Cardiac muscle cell (in vitro differentiated cells and primary cell): ENCODE measurements around the gene SUPV3L1. TPM values are rescaled to one million over a fixed set of nuclear protein-coding genes. Genes with fewer than 3 reads are reported as not detected.

Experiments used
- DNase-seq, 2 donors: peaks; one replicate each; pipeline versions ENCODE4 v3.0.0 to v3.0.0-alpha.2; 2010 to 2017; ENCODE audit warnings: low read depth in 1 of 2, low spot score in 1 of 2
- H3K27ac ChIP-seq: fragments of 200-600 bp; sonication (generic); 2 replicates; pipeline ENCODE4 v1.5.1; 2016
- H3K27me3 ChIP-seq: fragments of 200-600 bp; sonication (generic); 2 replicates; pipeline ENCODE4 v1.6.0; 2016; ENCODE audit warnings: control low read depth
- H3K36me3 ChIP-seq: fragments of 200-600 bp; sonication (generic); 2 replicates; pipeline ENCODE4 v1.5.1; 2016; ENCODE audit warnings: control low read depth
- H3K4me1 ChIP-seq: fragments of 200-600 bp; sonication (generic); 2 replicates; pipeline ENCODE4 v1.8.1; 2017; ENCODE audit warnings: low read depth, mild to moderate bottlenecking, mixed run types
- H3K4me3 ChIP-seq: fragments of 200-600 bp; sonication (generic); 2 replicates; pipeline ENCODE4 v1.5.1; 2016; ENCODE audit warnings: mild to moderate bottlenecking
- H3K9me3 ChIP-seq: fragments of 200-600 bp; sonication (generic); 2 replicates; pipeline ENCODE4 v1.5.1; 2017; ENCODE audit warnings: low read depth, mild to moderate bottlenecking, control low read depth
- polyA plus RNA-seq: library from polyadenylated mRNA; unstranded; fragments of >200 nt; fragmentation: Nextera tagmentation; extraction: Ambion mirVana; gene quantifications from 2 replicates; pipeline ENCODE4 v1.2.1, GENCODE V29; 2016
- total RNA-seq: library from RNA; depleted of rRNA; stranded (reverse); fragments of >200 nt; gene quantifications from 2 replicates; pipeline ENCODE4 v1.2.3, GENCODE V29; 2016
- TF ChIP-seq, protein P1 (sequence below): IDR thresholded peaks from 2 replicates; pipeline ENCODE4 v1.5.1; 2012; ENCODE audit warnings: low read depth, mild to moderate bottlenecking, low read length

SUPV3L1 gene
- total and polyA plus RNA-seq, 2 experiments from 2014 or later: 31.9 to 40.8 TPM

DNA sequence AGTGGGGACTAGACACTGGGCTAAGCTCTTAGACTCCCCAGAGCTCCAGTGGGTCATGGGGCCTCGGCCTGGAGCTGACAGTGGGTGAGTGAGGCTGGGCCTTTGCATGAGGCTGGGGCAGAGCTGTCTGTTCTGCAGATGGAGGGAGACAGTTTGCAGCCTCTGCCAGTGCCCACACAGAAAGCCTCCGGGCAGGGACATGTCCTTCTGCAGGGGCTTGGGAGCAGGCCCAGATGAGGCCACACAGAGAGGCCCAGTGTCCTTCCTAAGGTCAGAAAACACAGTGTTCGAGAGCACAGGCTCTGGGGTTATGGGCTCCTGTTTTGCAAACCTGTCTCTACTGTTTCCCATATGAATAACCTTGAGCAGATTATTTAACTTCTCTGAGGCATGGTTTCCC lies 73.1 kb downstream of the SUPV3L1 start:
- no peak overlapping the region for H3K27ac ChIP-seq
- no peaks in the 10 kb centered on the region for H3K9me3 ChIP-seq
- no peak overlapping the region for H3K4me3 ChIP-seq
- H3K27me3 ChIP-seq: no peaks in the 10 kb centered on the region
- TF ChIP-seq, protein P1, sequence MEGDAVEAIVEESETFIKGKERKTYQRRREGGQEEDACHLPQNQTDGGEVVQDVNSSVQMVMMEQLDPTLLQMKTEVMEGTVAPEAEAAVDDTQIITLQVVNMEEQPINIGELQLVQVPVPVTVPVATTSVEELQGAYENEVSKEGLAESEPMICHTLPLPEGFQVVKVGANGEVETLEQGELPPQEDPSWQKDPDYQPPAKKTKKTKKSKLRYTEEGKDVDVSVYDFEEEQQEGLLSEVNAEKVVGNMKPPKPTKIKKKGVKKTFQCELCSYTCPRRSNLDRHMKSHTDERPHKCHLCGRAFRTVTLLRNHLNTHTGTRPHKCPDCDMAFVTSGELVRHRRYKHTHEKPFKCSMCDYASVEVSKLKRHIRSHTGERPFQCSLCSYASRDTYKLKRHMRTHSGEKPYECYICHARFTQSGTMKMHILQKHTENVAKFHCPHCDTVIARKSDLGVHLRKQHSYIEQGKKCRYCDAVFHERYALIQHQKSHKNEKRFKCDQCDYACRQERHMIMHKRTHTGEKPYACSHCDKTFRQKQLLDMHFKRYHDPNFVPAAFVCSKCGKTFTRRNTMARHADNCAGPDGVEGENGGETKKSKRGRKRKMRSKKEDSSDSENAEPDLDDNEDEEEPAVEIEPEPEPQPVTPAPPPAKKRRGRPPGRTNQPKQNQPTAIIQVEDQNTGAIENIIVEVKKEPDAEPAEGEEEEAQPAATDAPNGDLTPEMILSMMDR: no peak
- H3K4me1 ChIP-seq: no peaks in the 10 kb centered on the region
- H3K36me3 ChIP-seq: no peaks in the 10 kb centered on the region
- DNase-seq: no peak

DNA sequence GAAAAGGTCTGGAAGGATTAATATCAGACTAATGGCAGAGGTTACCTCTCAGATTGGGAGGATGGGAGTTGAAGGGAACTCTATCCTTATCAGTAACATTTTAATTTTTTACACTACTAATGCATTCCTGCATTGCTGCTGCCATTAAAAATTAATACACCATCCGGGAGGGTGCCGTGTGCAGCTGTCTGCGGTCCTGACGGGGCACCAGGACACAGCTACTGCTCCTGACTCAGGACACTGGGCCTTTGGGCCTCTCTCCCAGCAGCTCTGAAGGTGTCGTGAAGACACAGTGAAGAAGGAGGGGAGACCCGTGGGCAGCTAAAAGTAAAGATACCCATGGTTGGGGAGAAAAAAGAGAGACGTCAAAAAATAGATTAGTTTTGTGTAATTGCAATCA lies 74.8 kb downstream of the SUPV3L1 start:
- no peaks in the 10 kb centered on the region for H3K4me1 ChIP-seq
- no peak for DNase-seq
- H3K27ac ChIP-seq: no peak overlapping the region
- TF ChIP-seq, protein P1: no peak
- H3K27me3 ChIP-seq: no peaks in the 10 kb centered on the region
- H3K36me3 ChIP-seq: no peaks in the 10 kb centered on the region
- H3K9me3 ChIP-seq: no peaks in the 10 kb centered on the region
- no peak overlapping the region for H3K4me3 ChIP-seq

Other genes starting within 250 kb of the SUPV3L1 start
- gene DDX21, start 224.1 kb upstream of the SUPV3L1 start, total RNA-seq: 19.5 and 31.3 TPM in 2 replicates
- 8.3 and 11.2 TPM in 2 replicates for gene DDX21, start 224.1 kb upstream of the SUPV3L1 start, polyA plus RNA-seq
- gene KIFBP, start 191.4 kb upstream of the SUPV3L1 start, total RNA-seq: 25.1 and 26.6 TPM in 2 replicates
- 29.8 and 36.0 TPM in 2 replicates for gene KIFBP, start 191.4 kb upstream of the SUPV3L1 start, polyA plus RNA-seq
- not detected in 2 replicates for gene SRGN, start 92.1 kb upstream of the SUPV3L1 start, total RNA-seq
- gene SRGN, start 92.1 kb upstream of the SUPV3L1 start, polyA plus RNA-seq: 0.62 TPM in 1 of 2 replicates, not detected in the other
- 12.8 and 14.1 TPM in 2 replicates for gene VPS26A, start 56.1 kb upstream of the SUPV3L1 start, total RNA-seq
- 53.9 and 54.0 TPM in 2 replicates for gene VPS26A, start 56.1 kb upstream of the SUPV3L1 start, polyA plus RNA-seq
- gene HKDC1, start 40.1 kb downstream of the SUPV3L1 start, total RNA-seq: not detected in 2 replicates
- gene HKDC1, start 40.1 kb downstream of the SUPV3L1 start, polyA plus RNA-seq: not detected in 2 replicates
- gene HK1, start 98.3 kb downstream of the SUPV3L1 start, total RNA-seq: 283 and 324 TPM in 2 replicates
- 347 and 375 TPM in 2 replicates for gene HK1, start 98.3 kb downstream of the SUPV3L1 start, polyA plus RNA-seq
- gene TACR2, start 236.7 kb downstream of the SUPV3L1 start, total RNA-seq: not detected in 2 replicates
- gene TACR2, start 236.7 kb downstream of the SUPV3L1 start, polyA plus RNA-seq: 0.26 and 0.53 TPM in 2 replicates